HS-5 (cell line): Measurements from ENCODE around the gene MRRF.

ENCODE experiments used
- DNase-seq: peaks from one replicate; pipeline ENCODE4 v3.0.0-alpha.2; 2012; ENCODE audit warnings: low read depth

MRRF gene, protein sequence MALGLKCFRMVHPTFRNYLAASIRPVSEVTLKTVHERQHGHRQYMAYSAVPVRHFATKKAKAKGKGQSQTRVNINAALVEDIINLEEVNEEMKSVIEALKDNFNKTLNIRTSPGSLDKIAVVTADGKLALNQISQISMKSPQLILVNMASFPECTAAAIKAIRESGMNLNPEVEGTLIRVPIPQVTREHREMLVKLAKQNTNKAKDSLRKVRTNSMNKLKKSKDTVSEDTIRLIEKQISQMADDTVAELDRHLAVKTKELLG

DNA sequence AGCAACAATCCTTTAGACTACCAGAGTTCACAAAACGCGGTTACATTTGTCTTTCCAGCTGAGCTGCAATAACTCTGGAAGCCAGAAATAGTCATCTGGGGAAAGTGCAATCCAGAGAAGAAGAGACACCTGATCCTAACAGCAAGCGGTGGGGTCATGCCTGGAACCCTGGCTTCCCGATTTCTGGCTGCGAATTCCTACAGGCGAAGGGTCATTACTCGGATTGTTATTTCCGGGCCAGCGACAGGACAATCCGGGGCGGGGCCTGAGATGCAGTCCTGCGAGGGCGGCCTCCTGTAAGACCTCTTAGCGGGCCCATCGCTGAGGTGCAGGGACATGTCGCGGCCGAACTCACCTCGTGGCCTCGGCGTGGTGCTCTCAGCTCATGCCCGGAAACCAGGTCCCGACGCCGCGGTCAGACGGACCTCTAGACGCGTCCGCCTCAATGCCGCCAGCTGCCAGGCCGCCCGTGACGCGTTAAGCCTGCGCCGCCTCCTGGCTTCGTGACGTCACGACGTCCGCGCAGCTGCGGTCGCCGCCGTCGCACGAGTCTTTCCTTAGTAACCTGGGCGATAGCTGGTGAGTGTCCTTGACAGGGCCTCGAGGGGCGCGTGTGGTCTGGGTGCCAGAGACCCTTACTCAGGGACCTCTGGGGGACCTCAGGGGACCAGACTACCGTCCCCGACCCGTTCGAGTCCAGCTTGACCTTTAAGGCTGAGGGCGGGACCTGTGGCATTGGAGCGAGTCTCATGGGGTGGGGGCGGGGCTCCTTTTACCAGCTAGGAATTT lies at the start of gene MRRF, which contains the start of gene RBM18:
MRRF (plus strand) TSS at position 523 of the 789 bp plus-strand sequence. CDS start 6,010 bp downstream, outside the sequence.
RBM18 (minus strand) TSS at position 481 of the 789 bp plus-strand sequence. CDS start 3,348 bp downstream, outside the sequence.
- DNase-seq, result peak; percentile 77

DNA sequence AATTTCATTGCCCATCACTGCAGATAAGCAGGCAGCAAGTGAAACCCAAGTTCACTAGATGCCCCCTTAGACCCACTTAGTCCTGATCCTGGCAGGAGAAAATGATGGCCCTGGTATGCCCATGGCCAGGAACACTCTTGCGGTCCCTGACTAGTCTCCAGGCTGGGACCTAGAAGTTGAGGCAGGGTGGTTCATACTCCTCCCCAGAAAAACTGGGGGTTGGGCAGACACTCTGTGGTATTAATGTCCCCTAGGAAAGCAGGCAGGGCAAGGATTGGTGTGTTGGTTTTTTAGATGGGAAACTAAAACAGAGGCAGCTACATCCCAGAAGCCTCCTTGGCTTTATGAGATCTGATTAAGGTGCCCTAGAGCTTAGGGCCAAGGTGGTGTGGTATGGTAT lies 49.0 kb upstream of the MRRF start:
- DNase-seq, result no peak

DNA sequence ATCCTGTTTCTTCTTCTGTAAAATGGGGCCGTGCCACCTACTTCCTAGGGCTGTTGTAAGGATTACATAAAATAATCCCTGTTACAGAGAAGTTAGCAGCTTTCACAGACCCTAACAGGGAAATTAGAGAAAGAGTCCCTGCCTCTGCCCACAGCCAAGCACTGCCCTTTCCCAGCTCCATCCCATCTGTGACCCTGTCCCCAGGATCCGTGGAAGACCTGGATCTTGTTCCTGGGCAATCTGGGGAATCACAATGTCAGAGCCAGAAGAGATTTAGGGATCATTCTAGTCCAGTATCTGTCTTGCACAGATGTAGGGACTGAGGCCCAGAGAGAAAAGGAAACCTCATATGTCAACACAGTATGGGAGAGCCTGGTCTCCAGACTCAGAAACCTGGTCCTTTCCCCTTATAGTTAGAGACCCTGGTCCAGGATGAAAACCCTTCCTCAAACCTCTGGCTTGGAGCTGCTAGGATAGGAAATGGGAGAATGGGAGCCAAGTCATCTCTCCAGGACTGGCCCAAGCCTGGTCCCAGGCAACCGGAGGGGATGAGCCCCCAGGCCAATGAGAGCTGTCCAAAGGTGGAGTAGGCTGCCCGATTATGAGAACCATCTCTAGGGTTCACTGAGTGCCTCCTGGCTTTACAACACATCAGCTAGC lies 48.4 kb upstream of the MRRF start:
- no peak for DNase-seq

DNA sequence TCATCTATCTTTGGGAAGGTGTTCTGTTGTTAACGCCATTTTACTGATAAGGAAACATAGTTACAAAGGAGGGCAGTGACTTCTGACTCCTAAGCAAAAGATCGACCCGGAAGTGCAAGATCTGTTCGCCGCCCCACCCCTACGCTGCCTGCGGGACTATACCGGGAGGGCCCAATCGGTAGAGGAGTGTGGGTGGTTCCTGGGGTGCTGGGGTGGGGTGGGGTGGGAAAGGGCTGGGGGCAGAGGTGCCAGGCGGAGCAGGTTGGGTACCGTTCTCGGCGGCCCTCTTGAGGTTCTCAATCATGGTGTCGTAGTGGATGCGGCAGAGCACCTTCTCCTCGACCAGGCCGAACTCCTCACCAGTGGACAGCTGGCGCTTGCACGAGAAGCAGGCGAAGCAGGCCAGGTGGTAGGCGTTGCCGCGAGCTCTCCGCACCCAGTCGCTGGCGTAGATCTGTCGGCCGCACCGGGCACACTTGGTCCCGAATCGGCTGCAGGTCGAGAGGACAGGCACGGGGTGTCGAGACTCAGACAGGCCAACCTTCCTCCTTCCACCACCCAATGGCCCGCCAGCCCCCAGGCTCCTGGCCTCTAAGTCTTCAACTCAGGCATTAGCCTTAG lies 47.8 kb upstream of the MRRF start:
- DNase-seq, result no peak

DNA sequence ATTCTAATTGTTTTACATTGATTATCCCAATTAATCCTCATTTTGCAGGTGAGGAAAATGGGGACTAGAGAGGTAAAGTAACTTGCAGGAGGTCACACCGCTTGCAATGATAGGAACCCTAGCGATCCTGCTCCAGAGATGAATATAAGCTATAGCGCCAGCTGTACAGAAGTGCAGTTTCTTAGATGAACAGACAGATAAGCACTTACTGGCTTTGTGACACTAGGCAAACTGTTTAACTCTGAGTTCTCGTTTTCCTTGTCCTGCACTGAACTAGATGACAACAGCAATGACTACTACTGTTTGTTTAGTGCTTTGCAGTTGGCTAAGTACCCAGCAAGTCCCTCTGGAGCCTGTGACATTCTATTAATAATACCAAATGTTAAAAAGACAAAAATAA lies 47.0 kb upstream of the MRRF start:
- no peak for DNase-seq

DNA sequence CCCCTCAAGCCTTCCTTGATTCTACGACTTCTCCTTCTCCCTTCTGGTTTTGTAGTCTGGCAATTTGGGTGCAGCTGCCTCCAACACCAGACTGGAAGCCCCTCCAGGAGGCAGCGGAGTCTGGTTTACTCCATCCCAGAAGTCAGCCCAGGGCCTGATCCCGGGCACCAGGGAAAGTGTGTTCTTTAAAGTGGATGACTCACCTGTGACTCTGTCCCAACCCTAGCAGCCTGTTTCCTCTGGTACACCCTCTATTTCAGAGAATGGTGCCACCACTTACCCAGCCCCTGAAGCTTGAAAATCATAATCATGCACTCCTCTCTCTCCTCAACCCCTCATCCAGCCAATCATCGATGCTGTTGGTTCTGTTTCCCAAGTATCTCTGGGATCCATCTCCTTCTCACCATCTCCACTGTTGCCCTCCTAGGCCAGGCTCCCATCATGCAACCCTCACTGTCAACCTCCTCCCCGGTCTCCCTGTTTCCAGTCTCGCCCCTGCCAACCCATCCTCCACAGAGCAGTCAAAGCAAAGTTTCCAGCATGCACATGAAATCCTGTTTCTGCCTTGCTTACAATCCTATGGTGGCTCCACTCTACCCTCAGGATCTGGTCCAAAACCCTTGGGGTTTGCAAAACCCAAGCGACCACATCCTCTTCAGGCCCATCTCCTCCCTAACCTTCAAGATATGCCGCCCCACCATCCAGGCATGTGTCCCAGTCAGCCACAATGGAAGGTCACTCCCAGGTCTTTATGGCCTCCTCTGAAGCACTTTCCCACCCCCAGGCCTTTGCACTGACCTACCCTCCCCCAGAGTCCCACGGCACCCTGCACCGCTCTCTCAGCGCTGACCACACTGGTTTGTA lies 46.4 kb upstream of the MRRF start:
- no peak for DNase-seq

DNA sequence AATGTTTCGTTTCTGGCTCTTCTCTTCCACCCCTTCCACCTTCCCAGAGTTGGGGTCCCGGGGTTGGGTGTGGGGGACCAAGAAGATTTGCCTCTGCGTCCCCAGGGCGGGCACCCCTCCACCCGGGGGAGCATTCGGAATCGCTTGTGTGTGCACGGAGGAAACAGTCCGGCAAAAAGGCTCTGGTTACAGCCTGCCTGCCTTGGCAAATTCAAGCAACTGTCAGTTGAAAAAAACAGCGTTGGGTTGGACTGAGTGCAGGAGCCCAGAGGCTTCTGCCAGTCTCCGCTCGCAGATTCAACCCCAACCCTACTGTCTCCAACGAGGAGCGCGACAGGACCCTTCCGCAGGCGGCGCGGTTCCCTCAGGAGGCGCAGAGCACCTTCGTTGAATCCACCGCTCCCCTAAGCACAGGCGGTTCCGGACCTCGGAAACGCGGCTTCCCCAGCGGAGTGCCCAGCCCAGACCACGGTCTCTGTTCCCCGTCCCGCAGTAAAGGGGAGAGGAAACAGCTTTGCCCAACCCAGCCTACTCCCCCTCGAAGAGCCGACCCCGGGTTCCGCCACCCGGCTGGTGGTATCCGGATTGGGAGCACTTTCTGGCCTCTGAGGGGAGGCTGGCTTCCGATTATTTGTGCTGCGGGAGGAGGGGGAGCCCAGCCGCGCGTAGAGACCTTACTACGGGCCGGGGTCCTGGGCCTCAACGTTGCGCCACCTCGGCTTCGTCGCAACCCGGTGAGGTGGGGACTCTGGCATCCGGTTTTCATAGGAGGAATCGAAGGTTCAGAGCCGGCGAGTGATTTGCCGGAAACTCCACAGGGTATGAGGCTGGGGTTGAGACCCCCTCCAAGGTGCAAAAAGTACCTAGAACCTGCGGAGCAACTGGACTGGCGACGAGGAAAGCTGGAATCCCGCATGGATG lies 45.5 kb upstream of the MRRF start:
- no peak for DNase-seq

DNA sequence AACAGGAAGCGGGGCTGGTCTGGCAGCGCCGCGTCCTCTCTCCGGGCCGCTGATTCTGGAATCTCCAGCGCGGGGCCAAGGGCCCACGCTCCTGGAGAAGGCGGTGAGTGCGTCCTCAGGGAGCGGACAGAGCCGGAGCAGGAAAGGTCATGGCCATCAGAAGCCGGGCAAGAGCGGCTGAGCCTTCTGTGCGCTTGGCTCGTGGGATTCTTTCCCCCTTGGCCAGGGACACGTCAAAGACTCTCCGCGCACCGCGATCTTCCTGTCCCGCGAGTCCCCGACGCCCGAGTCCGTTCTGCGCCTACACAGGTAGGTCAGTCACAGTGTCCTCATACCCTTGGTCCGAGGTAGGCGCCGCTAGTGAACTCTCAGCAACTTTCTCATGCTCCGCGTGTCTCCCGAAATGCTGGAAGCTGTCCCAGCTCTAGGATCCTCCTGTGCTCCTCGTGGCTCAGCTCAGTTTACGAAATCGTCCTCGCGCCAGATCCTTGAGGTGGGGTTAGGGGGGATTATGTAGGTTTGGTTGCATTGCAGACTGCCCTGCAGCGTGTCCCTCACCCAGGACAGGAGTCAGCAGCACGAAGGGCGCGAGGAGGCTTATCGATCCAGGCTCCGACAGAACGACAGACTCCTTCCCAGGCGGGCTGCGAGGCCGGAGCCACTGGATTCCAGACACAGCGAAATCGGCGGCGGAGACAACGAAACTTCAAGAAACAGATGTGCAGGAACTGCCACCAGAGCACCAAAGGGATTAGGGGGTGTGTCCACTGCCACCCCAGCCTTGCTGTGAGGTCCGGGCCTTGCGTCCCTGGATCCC lies 44.6 kb upstream of the MRRF start:
- DNase-seq, result no peak

DNA sequence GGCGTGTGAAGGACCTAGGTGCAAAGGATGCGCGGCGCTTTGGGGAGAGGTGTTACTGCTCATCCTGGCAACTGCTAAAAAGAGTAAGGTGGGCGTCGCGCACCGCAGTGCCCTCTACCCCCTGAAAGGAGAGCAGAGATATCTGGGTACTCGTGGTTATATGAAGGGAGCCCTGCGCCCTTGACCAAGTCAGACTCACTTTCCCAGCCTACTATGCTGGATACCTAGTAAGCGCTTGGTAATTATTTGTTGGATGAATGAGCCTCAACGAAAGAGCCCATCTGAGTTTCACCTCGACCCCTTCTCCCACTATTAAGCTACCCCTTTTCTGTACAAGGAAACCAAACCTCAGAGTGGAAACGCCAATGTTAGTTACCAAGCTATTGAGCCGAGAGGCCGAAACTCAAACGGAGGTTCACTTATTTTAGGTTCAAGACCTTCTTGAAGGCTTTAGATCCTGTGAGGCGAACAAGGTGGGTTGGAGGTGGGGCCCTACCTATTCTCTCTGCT lies 44.0 kb upstream of the MRRF start:
- DNase-seq, result no peak

DNA sequence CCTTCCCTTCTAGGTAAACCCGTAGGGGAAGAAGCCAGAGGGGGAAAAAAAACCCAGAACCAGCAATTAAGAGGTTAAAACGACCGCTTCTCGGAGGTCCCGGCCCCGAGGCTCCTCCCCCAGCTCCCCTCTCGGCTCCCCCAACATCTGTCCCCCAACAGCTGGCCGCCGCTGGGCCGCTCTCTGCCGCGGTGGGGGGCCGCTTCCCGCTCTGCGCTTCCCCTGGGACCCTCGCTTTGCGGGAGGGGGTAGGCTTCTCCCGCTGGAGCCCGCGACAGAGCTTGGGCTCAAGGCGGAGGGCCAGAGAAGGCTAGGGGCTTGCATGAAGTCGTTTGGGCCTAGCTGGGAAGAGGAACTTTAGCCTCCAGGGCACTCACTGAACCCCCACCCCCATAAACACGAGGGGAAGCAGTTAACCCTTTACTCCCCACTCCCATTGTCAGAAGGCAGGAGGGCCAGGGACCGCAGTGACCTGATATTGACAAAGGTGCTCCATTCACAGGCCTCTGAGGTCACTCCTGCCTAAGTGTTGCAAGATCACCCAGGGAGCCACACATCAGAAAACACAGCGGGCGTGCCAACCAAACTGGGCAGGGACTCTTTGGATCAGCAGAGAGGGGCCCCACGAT lies 43.4 kb upstream of the MRRF start:
- no peak for DNase-seq

DNA sequence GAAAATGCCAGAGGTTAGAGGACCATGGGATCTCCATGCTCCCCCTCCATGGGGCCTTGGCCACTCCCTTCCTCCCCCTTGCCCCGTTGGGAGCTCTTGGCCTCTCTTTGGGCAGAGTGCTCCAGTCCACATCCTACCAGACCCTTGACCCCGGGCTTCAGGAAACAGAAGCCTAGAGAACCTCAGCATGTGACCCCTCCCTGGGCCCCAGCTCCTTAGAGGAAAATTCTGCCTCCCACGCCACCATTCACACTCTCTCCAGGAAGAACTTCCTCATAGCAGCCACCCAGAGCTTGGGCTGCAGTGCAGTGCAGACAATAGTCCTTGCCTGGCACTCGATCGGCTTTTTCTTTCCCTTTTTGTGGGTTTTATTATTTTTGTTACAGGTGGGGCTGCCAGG lies 41.9 kb upstream of the MRRF start:
- no peak for DNase-seq

DNA sequence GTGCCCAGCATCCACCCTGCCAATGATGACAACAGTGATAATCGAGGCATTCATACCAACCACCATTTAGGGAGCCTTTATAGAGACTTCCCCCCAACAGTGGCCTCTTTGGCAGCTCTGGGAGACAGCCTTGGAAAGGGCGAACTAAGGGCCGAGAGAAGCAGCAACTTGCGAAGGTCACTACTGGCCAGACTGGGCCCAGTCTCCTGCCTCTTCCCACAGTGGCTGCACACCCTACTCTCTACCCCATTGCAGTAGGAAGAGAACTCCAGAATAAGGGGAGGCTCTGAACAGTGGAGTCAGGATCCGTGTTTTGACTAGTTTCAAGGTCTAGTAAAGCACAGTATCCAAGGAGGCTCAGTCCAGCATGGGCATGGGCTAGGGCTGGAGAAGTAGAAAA lies 41.2 kb upstream of the MRRF start:
- no peak for DNase-seq

DNA sequence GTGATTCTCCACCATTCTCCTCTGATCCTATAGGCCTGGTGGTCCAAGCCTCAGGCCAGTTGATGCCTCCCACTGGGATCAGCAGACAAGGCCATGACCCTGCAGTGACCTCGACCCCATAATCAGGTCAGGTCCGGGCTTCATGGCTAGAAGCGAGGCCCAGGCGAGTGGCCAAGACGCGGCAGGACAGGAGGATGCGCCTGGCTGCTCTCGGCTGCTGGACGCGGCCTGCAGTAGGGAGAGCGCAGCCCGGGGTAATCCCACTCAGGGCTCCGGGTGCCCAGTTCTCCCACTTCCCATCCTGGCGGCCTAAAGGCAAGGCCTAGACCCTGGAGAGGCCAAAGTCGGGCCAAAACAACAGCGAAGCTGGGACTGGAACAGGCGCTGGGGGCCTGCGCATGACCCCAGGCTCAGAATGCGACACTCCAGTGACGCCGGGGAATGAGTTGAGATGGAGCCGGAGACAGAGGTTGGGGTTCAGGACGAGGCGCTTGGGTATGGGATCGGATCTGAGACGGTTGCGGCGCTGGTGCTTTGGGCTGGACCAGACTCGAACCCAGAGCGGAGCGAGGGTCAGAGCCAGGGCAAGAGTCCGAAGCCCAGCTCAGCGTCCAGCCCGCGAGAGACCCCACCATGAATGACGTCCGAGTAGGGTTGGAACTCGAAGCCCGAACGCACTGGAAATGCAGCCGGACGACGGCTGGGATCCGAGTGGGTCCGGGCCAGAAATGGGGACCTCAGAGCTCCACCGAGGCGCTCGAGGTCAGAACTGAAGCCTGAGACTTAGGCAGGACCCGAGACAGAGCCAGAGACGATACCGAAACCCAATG lies 39.2 kb upstream of the MRRF start:
- no peak for DNase-seq

DNA sequence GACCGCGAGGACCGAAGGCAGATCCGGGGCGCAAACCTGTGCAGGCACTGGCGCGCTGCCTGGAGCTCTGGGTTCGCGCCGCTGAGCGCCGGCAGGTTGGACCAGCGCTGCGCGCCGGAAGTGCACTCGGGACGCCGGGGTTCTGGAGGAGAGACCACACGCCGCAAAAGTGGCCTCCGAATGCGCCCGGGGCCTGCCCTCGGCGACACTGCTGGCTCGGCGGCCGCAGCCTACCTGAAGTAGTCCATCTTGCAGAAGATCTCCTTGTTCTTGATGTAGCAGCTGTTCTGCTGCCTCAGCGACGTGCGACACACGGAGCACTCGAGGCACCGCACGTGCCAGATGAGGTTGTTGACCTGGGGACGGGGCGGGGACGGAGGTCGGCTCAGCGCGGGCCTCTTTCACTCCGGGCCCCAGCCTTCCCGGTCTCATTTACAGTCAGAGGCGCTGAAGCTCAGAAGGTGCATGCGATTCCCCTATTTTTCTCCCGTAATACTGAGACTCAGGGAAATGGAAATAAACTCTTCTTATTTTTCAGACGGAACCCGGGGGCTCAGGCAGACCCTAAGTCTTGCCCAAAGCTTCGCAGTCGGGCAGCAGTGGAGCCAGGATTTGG lies 38.4 kb upstream of the MRRF start:
- DNase-seq, result no peak

DNA sequence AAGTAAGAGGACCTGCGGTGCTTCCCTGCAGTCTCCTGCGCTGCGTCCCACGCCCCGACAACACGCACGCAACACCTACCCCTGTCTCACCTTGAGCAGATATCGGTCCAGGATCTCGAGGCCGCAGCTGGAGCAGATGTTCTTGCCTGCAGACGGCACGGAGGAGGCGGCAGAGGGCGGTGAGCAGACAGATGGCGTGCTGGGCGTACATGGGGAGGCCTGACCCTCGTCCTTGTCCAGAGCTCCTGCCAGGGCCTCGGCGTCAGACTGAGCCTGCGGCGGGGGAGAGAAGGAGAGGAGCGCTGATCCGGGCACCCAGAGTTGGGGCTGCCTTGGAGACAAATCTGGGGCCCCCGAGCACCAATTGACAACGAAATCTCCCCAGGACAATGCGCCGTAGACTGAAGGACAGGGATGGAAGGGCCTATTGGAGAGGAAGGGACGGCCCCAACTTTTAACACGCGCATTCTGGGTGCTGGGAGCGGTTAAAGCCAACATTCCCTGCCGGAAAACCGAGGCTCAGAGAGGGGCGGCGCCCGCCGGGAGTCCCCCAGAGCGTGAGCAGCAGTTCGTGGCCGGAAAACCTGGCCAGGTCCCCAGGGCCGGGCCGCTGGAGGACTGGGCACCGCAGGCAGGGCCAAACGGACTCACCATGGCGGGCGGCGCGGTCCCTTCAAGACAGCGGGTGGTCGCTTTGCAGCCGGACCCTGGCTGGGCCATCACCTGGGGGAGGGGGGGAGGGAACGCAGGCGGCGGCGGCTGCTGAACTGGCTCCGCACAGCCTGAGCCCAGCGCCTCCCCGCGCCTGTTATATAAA lies 37.7 kb upstream of the MRRF start:
- no peak for DNase-seq

DNA sequence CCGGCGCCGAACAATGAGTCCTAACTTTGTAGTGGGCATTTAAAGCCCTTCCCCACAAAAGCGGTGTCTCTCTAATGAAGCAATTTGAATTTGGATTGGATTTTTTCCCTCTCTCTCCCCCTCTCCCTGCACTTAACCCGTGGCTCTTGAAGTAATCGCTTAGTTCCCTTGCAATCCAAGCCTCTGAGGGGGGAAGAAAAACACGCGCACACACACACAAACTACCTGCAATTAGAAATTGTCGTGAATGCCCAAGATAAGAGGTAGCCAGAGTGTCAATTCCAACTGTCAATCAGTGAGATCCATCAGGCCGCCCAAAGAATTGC lies 37.1 kb upstream of the MRRF start:
- no peak for DNase-seq

DNA sequence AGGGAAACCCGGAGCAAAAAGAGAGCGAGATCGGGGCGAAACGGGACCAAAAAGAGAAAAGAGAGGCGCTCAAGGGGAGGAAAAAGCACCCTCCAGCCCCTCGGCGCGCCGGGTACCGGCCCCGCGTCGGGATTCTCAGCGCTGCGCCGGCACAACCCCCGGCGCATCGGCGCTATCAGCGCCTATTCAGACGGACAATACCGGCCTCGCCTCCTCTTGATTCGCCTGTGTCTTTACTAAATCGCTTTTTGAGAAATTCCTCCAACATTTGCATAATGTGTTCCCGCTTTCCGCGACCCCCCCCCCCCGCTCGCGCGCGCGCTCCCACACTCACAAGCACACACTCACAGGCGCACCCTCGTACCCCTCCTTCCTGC lies 36.5 kb upstream of the MRRF start:
- no peak for DNase-seq
